NT2/D1 (cell line): ENCODE results near the gene STAB1.
"Not testable (repeated sequence)": the region's sequence is repeated elsewhere in the genome, so short reads cannot be mapped to it uniquely, and the experiment has no call there.

Source experiments
- DNase-seq: peaks from one replicate; pipeline ENCODE4 v3.0.0-alpha.2; 2011; ENCODE audit warnings: low read depth, low spot score
- H3K27me3 ChIP-seq: 2 replicates; pipeline ENCODE4 v1.6.0; 2011; ENCODE audit warnings: mild to moderate bottlenecking; ENCODE audit not compliant: insufficient read length, insufficient read depth
- H3K36me3 ChIP-seq: 2 replicates; pipeline ENCODE4 v1.6.1; 2011; ENCODE audit warnings: mild to moderate bottlenecking, low read length, mixed read lengths; ENCODE audit not compliant: insufficient read depth, insufficient read length
- H3K4me1 ChIP-seq: 2 replicates; pipeline ENCODE4 v1.5.1; 2011; ENCODE audit not compliant: insufficient read depth, insufficient read length
- H3K4me3 ChIP-seq: 2 replicates; pipeline ENCODE4 v1.5.1; 2011; ENCODE audit warnings: low read depth; ENCODE audit not compliant: insufficient read length
- H3K9ac ChIP-seq: 2 replicates; pipeline ENCODE4 v1.6.0; 2011; ENCODE audit warnings: low read depth; ENCODE audit not compliant: insufficient read length
- H3K9me3 ChIP-seq: 2 replicates; pipeline ENCODE4 v1.5.1; 2011; ENCODE audit warnings: mild to moderate bottlenecking, low read length; ENCODE audit not compliant: insufficient read depth
- SUZ12 ChIP-seq: IDR thresholded peaks from 2 replicates; pipeline ENCODE4 v1.6.1; 2011; ENCODE audit not compliant: insufficient read length, insufficient read depth; ENCODE audit errors: extremely low read depth
- YY1 ChIP-seq: IDR thresholded peaks from 2 replicates; pipeline ENCODE4 v1.6.1; 2011; ENCODE audit not compliant: insufficient read length, insufficient read depth
- ZNF274 ChIP-seq: IDR thresholded peaks from 2 replicates; pipeline ENCODE4 v1.6.1; 2011; ENCODE audit warnings: mild to moderate bottlenecking, low read depth, low read length

STAB1 gene

GRCh38 chr3:52524752-52525679 lies 29.9 kb downstream of the STAB1 start:
- H3K4me1 ChIP-seq: peaks cover 10% of the 10 kb centered on the region
- no peak for DNase-seq
- H3K36me3 ChIP-seq: peaks cover 88% of the 10 kb centered on the region
- no peak for TF ChIP-seq ZNF274
- TF ChIP-seq YY1: no peak
- no peak for TF ChIP-seq SUZ12
- H3K4me3 ChIP-seq: no peak overlapping the region
- H3K9ac ChIP-seq: no peak overlapping the region
- H3K9me3 ChIP-seq: no peaks in the 10 kb centered on the region
- H3K27me3 ChIP-seq: no peaks in the 10 kb centered on the region

GRCh38 chr3:52525680-52526561 lies 30.8 kb downstream of the STAB1 start:
- no peak for DNase-seq
- Histone ChIP-seq H3K9me3 (no peaks in the 10 kb centered on the region), H3K4me1 (peaks cover 10% of the 10 kb centered on the region), H3K9ac (no peak overlapping the region), H3K4me3 (no peak overlapping the region), H3K36me3 (peaks cover 97% of the 10 kb centered on the region), H3K27me3 (no peaks in the 10 kb centered on the region)
- TF ChIP-seq ZNF274 (no peak), YY1 (no peak), SUZ12 (no peak)

GRCh38 chr3:52526671-52527038 lies 31.5 kb downstream of the STAB1 start:
- H3K27me3 ChIP-seq, H3K4me3 ChIP-seq, H3K9me3 ChIP-seq, DNase-seq, H3K9ac ChIP-seq: not testable (repeated sequence)
- Histone ChIP-seq H3K36me3 (peaks cover 99% of the 10 kb centered on the region), H3K4me1 (peaks cover 12% of the 10 kb centered on the region)

GRCh38 chr3:52527039-52527731 lies 32.0 kb downstream of the STAB1 start:
- Histone ChIP-seq H3K9me3 (no peaks in the 10 kb centered on the region), H3K36me3 (peaks cover 99% of the 10 kb centered on the region), H3K4me1 (peaks cover 17% of the 10 kb centered on the region), H3K27me3 (no peaks in the 10 kb centered on the region), H3K9ac (no peak overlapping the region), H3K4me3 (no peak overlapping the region)
- no peak for DNase-seq
- TF ChIP-seq ZNF274: no peak
- no peak for TF ChIP-seq YY1
- no peak for TF ChIP-seq SUZ12

GRCh38 chr3:52527732-52528585 lies 32.8 kb downstream of the STAB1 start:
- Histone ChIP-seq H3K27me3 (no peaks in the 10 kb centered on the region), H3K36me3 (peaks cover 96% of the 10 kb centered on the region), H3K4me1 (peaks cover 22% of the 10 kb centered on the region), H3K9ac (no peak overlapping the region), H3K4me3 (no peak overlapping the region), H3K9me3 (no peaks in the 10 kb centered on the region)
- no peak for DNase-seq
- TF ChIP-seq SUZ12 (no peak), YY1 (no peak), ZNF274 (no peak)

- H3K4me1 ChIP-seq: peaks cover 22% of the 10 kb centered on the region
- DNase-seq: no peak
- no peak overlapping the region for H3K9ac ChIP-seq
- no peak overlapping the region for H3K4me3 ChIP-seq
- TF ChIP-seq SUZ12 (no peak), ZNF274 (no peak), YY1 (no peak)
- no peaks in the 10 kb centered on the region for H3K27me3 ChIP-seq
- peaks cover 88% of the 10 kb centered on the region for H3K36me3 ChIP-seq
- no peaks in the 10 kb centered on the region for H3K9me3 ChIP-seq
These were observed 33.6 kb downstream of the STAB1 start for GRCh38 chr3:52528586-52529375.
